Stimulated activated naive CD8-positive, alpha-beta T cell treated with anti-CD3 and anti-CD28 coated beads, Interleukin-15, amount 100 ng/mL, for 72 hours (primary cell): ENCODE data around the gene MEIS1.

Experiments
- ATAC-seq: fragments of 150-1000 bp; cut with Tn5 transposase; 2 replicates; pipeline ENCODE4 v1.10.0; 2021; ENCODE audit warnings: mild to moderate bottlenecking, moderate library complexity
- DNase-seq, 2 donors: peaks; one replicate each; pipeline ENCODE4 v3.0.0; 2021 to 2022
- H3K27ac Mint-ChIP-seq, 2 donors: one replicate each; pipeline ENCODE4 v1.8.0; 2022; ENCODE audit warnings: mild to moderate bottlenecking in 2 of 2, mixed read lengths in 2 of 2, moderate library complexity in 2 of 2
- H3K27me3 Mint-ChIP-seq: one replicate; pipeline ENCODE4 v1.8.0; 2022; ENCODE audit warnings: mixed read lengths
- H3K4me1 Mint-ChIP-seq: one replicate; pipeline ENCODE4 v1.8.0; 2022; ENCODE audit warnings: mild to moderate bottlenecking, mixed read lengths
- H3K4me3 Mint-ChIP-seq, 2 donors: one replicate each; pipeline ENCODE4 v1.8.0; 2022; ENCODE audit warnings: mild to moderate bottlenecking in 2 of 2, mixed read lengths in 2 of 2, moderate library complexity in 1 of 2
- H3K9me3 Mint-ChIP-seq, 2 donors: one replicate each; pipeline ENCODE4 v1.8.0; 2022; ENCODE audit warnings: mixed read lengths in 2 of 2

MEIS1 gene

DNA sequence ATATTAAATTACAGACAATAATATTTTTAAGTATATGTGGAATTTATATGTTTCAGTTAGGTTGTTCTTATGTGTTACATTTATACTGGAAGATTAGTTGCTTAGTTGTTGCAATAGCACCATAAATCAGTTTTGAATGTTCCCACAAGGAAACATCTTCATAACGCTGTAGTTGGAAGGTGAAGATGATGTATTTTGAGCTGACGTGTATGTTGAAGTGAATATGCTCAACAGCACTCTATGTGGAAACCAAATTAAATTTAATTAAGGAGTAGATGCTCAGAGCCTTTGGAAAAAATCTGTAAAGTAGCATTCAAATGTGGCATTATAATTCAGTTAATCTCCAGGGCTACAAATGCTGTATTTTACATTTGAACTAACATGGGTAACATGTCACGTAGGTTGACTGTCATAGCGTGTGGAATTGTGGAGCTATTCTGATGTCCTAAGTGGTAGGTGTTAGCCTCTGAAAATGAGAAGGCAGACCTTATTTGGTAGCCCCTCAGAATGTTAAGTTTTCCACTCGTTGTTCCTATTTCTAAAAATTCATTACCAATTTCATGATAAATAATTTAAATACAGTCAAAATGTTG lies 88.5 kb downstream of the MEIS1 start:
- DNase-seq (no peak), ATAC-seq (no peak)
- Mint-ChIP-seq H3K9me3 (no peaks in the 10 kb centered on the region), H3K27me3 (peaks cover 9% of the 10 kb centered on the region), H3K4me1 (no peaks in the 10 kb centered on the region), H3K4me3 (no peak overlapping the region), H3K27ac (no peak overlapping the region)

- H3K9me3 Mint-ChIP-seq: no peaks in the 10 kb centered on the region
- H3K27ac Mint-ChIP-seq: no peak overlapping the region
- DNase-seq: no peak
- H3K4me1 Mint-ChIP-seq: no peaks in the 10 kb centered on the region
- no peak overlapping the region for H3K4me3 Mint-ChIP-seq
- H3K27me3 Mint-ChIP-seq: peaks cover 9% of the 10 kb centered on the region
- ATAC-seq: no peak
These were observed 89.1 kb downstream of the MEIS1 start for GRCh38 chr2:66523990-66524389.

- peaks cover 9% of the 10 kb centered on the region for H3K27me3 Mint-ChIP-seq
- H3K4me1 Mint-ChIP-seq: no peaks in the 10 kb centered on the region
- no peak for ATAC-seq
- DNase-seq: no peak
- H3K4me3 Mint-ChIP-seq: no peak overlapping the region
- no peaks in the 10 kb centered on the region for H3K9me3 Mint-ChIP-seq
- H3K27ac Mint-ChIP-seq: no peak overlapping the region
These were observed 90.7 kb downstream of the MEIS1 start for GRCh38 chr2:66525606-66526005.

DNA sequence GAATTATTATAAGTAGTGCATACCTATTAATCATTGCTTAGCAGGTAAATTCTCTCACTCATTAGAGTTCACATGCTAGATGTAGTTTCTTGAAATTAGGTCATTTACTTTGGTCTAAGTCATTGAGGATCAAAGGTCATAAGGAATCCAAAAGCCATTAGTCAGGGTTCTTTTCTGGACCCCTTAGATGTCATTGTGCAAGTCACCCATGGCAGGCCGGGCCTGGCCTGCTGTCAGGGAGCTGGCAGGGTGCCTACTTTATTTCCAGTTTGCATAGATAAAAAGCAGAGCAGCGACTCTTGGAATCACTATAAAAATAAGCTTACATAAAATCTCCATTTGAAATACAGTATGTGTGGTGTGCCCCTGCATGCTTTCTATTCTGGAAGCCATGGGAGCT lies 91.3 kb downstream of the MEIS1 start:
- ATAC-seq (no peak), DNase-seq (no peak)
- no peaks in the 10 kb centered on the region for H3K4me1 Mint-ChIP-seq
- H3K9me3 Mint-ChIP-seq: no peaks in the 10 kb centered on the region
- peaks cover 9% of the 10 kb centered on the region for H3K27me3 Mint-ChIP-seq
- H3K4me3 Mint-ChIP-seq: no peak overlapping the region
- H3K27ac Mint-ChIP-seq: no peak overlapping the region

- Mint-ChIP-seq H3K27ac (no peak overlapping the region), H3K27me3 (no peaks in the 10 kb centered on the region), H3K9me3 (no peaks in the 10 kb centered on the region), H3K4me1 (no peaks in the 10 kb centered on the region), H3K4me3 (no peak overlapping the region)
- DNase-seq (no peak), ATAC-seq (no peak)
These were observed 94.2 kb downstream of the MEIS1 start for GRCh38 chr2:66528974-66529724.

DNA sequence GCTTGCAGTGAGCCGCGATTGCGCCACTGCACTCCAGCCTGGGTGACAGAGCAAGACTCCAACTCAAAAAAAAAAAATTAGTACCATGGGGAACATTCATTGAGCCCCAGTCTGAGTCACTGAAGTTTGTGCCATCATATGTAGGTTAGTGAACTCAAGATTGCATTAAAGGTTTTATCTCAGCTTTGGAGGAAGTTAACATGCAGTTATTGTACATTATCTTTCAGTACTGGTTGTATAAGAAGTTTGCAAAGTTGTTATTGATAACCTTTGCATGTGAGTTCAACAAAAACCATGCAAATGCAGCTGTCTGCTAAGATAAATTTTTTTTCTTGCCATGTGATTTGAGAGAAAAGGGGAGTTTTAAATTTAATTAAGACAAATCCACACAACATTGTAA lies 95.7 kb downstream of the MEIS1 start:
- ATAC-seq: no peak

DNA sequence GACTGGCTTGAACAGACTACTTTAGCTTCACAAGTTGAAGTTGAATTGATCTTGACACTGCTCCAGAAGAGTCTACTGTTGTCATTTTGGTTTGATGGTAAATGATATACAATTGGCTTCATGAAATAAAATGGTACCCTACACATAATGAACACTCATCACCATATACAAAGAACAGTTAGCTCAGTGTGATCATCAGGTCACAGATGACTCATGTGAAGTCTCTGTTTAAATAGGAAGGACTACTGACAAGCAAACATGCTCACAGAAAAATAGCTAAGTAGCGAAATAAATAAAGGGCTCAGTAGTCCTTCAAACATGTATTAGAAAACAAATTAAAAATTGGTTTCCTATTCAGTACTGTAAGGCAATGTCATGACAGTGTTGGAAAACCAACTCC lies 96.2 kb downstream of the MEIS1 start:
- H3K27ac Mint-ChIP-seq: no peak overlapping the region
- DNase-seq (no peak), ATAC-seq (no peak)
- H3K9me3 Mint-ChIP-seq: no peaks in the 10 kb centered on the region
- H3K4me1 Mint-ChIP-seq: no peaks in the 10 kb centered on the region
- H3K4me3 Mint-ChIP-seq: no peak overlapping the region
- no peaks in the 10 kb centered on the region for H3K27me3 Mint-ChIP-seq

More for the DNA sequence above, 95.7 kb downstream of the MEIS1 start:
- no peaks in the 10 kb centered on the region for H3K4me1 Mint-ChIP-seq
- no peak for DNase-seq
- H3K4me3 Mint-ChIP-seq: no peak overlapping the region
- no peaks in the 10 kb centered on the region for H3K9me3 Mint-ChIP-seq
- no peaks in the 10 kb centered on the region for H3K27me3 Mint-ChIP-seq
- no peak overlapping the region for H3K27ac Mint-ChIP-seq

GRCh38 chr2:66531567-66531966 lies 96.6 kb downstream of the MEIS1 start:
- Mint-ChIP-seq H3K9me3 (no peaks in the 10 kb centered on the region), H3K27me3 (no peaks in the 10 kb centered on the region), H3K27ac (no peak overlapping the region), H3K4me1 (no peaks in the 10 kb centered on the region), H3K4me3 (no peak overlapping the region)
- no peak for ATAC-seq
- no peak for DNase-seq

DNA sequence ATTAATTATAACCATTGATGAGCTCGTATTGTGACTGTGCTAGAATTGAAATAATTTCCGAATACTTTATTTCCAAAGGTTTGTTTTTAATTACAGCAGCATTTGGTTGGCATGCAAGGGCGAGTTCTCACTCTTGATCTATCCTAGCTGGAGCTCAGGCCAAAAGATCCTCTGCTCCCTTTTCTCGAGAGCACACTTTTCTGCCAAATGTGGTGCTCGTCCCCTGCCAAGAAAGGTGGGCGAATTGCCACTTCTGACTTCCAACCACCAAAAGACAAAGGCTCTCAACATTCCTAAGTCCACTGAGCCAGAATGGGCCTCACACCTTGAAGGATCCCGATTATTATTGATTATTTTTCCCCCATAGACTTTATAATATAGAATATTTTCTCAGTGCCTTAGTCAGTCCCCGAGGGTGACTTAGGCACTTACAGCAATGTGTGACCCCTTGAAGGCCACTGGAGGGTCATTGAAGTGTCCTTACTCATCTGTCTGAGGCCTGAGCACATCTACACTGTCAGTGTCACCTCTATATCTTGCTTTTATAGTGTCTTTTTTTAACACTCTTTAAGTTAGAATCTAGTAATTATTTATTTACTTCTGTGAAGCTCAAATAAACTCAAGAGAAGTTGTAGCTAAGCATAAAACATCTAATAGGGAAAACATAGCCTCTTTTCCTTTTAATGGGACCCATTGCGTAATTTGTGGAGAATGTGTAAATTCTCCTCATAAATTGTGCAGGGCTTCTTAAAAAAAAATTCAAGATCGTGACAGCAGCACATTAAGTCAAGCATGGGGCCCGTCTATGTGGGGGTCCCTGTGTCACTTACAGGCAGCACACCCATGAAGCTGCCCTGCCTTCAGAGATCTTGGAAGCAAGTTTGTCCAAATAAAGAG lies 98.3 kb downstream of the MEIS1 start:
- H3K27ac Mint-ChIP-seq: no peak overlapping the region
- no peaks in the 10 kb centered on the region for H3K27me3 Mint-ChIP-seq
- no peaks in the 10 kb centered on the region for H3K9me3 Mint-ChIP-seq
- DNase-seq (no peak), ATAC-seq (no peak)
- no peaks in the 10 kb centered on the region for H3K4me1 Mint-ChIP-seq
- no peak overlapping the region for H3K4me3 Mint-ChIP-seq

DNA sequence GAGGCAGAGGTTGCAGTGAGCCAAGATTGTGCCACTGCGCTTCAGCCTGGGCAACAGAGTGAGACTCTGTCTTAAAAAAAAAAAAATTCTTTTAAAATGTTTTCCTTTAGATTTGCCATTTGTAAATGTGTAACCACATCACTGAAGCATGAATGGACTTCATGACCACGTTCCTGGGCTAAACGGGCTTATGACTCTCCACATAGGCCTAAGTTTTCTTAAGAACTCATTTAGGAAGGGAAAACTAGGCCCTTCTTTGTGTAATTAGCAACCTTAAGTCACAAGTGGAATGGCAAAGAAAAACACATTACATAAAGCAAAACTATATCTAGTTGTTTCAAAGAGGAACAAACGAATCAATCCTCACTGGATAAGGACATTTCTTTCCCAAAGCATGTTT lies 99.5 kb downstream of the MEIS1 start:
- H3K4me1 Mint-ChIP-seq: no peaks in the 10 kb centered on the region
- no peaks in the 10 kb centered on the region for H3K9me3 Mint-ChIP-seq
- H3K27ac Mint-ChIP-seq: no peak overlapping the region
- DNase-seq: no peak
- no peak for ATAC-seq
- H3K27me3 Mint-ChIP-seq: no peaks in the 10 kb centered on the region
- no peak overlapping the region for H3K4me3 Mint-ChIP-seq

- DNase-seq: no peak
- no peak overlapping the region for H3K27ac Mint-ChIP-seq
- no peaks in the 10 kb centered on the region for H3K9me3 Mint-ChIP-seq
- ATAC-seq: no peak
- no peak overlapping the region for H3K4me3 Mint-ChIP-seq
- no peaks in the 10 kb centered on the region for H3K27me3 Mint-ChIP-seq
- no peaks in the 10 kb centered on the region for H3K4me1 Mint-ChIP-seq
These were observed 100.8 kb downstream of the MEIS1 start for GRCh38 chr2:66535574-66536289.

DNA sequence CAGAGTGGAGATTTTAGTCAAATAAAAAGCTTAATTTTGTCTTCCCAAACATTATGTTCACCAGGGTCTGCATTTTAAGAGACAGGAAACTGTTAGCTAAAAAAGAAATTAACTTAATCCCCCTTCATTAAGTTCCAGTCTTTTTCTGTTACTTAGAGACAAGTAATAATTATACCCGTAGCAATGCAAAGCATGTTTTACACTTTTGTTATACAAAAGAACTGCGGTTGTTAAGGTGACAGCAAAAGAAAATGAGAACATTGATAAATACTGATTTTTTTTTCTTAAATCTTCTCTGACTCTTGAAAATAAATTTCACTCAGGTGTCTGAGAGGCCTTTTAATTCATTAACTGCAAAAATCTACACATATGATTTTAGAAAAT lies 101.4 kb downstream of the MEIS1 start:
- H3K4me3 Mint-ChIP-seq: no peak overlapping the region
- H3K27me3 Mint-ChIP-seq: no peaks in the 10 kb centered on the region
- ATAC-seq (no peak), DNase-seq (no peak)
- no peaks in the 10 kb centered on the region for H3K4me1 Mint-ChIP-seq
- H3K27ac Mint-ChIP-seq: no peak overlapping the region
- H3K9me3 Mint-ChIP-seq: no peaks in the 10 kb centered on the region

DNA sequence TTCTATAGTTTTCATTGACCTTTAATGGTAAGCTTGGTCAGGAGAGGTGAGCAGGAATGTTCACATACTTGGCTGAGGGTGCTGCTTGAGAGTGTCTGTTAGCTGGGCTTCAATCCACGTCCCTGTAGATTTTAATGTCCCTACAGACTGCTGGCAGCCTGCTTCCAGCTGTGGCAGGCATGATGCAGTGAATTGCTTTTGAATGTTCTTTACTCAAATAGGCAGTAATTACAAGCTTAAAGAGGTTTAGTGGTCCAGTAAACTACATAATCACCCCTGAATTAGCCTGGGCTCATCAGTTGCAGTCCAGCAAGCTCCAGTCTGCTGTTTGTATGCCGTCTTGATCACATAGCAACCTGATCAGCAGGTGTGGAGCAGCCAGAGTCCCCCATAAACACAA lies 102.1 kb downstream of the MEIS1 start:
- H3K27ac Mint-ChIP-seq: no peak overlapping the region

GRCh38 chr2:66538291-66538690 lies 103.4 kb downstream of the MEIS1 start:
- ATAC-seq: no peak
- H3K27me3 Mint-ChIP-seq: peaks cover 5% of the 10 kb centered on the region
- no peaks in the 10 kb centered on the region for H3K4me1 Mint-ChIP-seq
- no peaks in the 10 kb centered on the region for H3K9me3 Mint-ChIP-seq
- no peak overlapping the region for H3K27ac Mint-ChIP-seq
- DNase-seq: no peak
- H3K4me3 Mint-ChIP-seq: no peak overlapping the region

More for the DNA sequence above, 102.1 kb downstream of the MEIS1 start:
- H3K9me3 Mint-ChIP-seq: no peaks in the 10 kb centered on the region
- H3K4me1 Mint-ChIP-seq: no peaks in the 10 kb centered on the region
- no peak overlapping the region for H3K4me3 Mint-ChIP-seq
- no peaks in the 10 kb centered on the region for H3K27me3 Mint-ChIP-seq
- DNase-seq (no peak), ATAC-seq (no peak)

GRCh38 chr2:66539452-66539851 lies 104.5 kb downstream of the MEIS1 start:
- H3K4me1 Mint-ChIP-seq: no peaks in the 10 kb centered on the region

More at GRCh38 chr2:66539452-66539851, 104.5 kb downstream of the MEIS1 start:
- Mint-ChIP-seq H3K27me3 (peaks cover 11% of the 10 kb centered on the region), H3K27ac (no peak overlapping the region), H3K4me3 (no peak overlapping the region), H3K9me3 (no peaks in the 10 kb centered on the region)
- no peak for ATAC-seq
- DNase-seq: no peak
